Measurements from ENCODE around the gene NPY4R2.
"Not testable (repeated sequence)": the region's sequence is repeated elsewhere in the genome, so short reads cannot be mapped to it uniquely, and the experiment has no call there.

The NPY4R2 gene

DNA sequence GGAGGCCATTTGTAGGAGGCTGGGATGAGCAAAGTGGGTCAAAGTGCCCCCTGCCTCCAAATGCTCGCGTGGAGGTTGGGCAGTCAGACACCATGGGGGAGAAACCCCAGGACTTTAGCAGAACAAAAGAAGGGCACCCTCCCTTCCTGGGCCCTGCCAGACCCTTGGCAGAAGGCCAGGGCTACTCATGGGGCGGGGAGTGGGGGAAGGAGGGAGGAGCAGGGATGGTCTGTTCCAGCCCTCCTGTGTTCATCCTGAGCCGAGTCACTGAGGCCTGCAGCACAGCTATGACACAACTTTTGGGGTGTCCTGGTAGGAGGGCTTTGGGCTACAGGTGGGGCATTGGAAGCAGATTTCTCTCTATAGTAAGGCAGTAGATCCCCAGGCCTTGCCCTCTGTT lies 24.9 kb downstream of the NPY4R2 start:
- not testable (repeated sequence) for H3K36me3 Mint-ChIP-seq (ENCODE audit: insufficient read depth); H3K9me3 Mint-ChIP-seq; ATAC-seq (replicated peaks); H3K27me3 Mint-ChIP-seq; DNase-seq; H3K4me3 Mint-ChIP-seq; H3K4me1 Mint-ChIP-seq (ENCODE audit: low read depth in 2 of 2); H3K27ac Mint-ChIP-seq

DNA sequence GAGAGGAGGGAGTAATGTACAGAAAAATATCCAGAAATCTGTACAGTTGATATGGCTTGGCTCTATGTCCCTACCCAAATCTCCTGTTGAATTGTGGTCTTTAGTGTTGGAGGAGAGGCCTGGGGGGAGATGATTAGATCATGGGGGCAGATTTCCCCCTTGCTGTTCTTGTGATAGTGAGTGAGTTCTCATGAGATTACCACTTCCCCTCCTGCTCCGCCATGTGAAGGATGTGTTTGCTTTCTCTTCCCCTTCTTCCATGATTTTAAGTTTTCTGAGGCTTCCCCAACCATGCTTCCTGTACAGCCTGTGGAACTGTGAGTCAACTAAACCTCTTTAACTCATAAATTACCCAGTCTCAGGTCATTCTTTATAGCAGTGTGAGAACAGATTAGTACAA lies 29.0 kb downstream of the NPY4R2 start:
- not testable (repeated sequence) for H3K4me1 Mint-ChIP-seq (ENCODE audit: low read depth in 2 of 2); H3K36me3 Mint-ChIP-seq (ENCODE audit: insufficient read depth); ATAC-seq (replicated peaks); H3K9me3 Mint-ChIP-seq; H3K27ac Mint-ChIP-seq; H3K4me3 Mint-ChIP-seq; H3K27me3 Mint-ChIP-seq; DNase-seq

- not testable (repeated sequence) for H3K36me3 Mint-ChIP-seq (ENCODE audit: insufficient read depth); H3K27ac Mint-ChIP-seq; ATAC-seq (replicated peaks); H3K9me3 Mint-ChIP-seq; DNase-seq; H3K27me3 Mint-ChIP-seq; H3K4me3 Mint-ChIP-seq; H3K4me1 Mint-ChIP-seq (ENCODE audit: low read depth in 2 of 2)
These were observed 38.7 kb downstream of the NPY4R2 start for GRCh38 chr10:47957158-47957557.

DNA sequence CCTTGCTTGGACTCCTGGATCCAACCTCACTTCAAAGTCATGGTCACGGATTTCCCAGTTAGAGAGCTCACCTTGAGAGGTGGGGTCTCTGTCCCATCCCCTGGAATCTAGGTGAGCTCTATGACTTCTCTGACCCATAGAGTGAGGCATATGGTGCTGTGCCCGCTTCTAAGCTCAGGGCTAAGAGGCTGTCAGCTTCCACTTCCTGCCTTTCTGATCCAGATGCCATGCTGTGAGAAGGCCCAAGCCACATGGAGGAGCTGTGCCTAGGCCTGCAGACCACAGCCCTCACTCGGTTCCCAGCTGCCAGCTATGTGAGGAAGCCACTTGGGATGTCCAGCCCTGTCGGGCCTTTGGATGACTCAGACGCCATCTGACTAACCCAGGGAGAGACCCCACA lies 41.2 kb downstream of the NPY4R2 start:
- not testable (repeated sequence) for H3K9me3 Mint-ChIP-seq; H3K4me1 Mint-ChIP-seq (ENCODE audit: low read depth in 2 of 2); ATAC-seq (replicated peaks); H3K36me3 Mint-ChIP-seq (ENCODE audit: insufficient read depth); DNase-seq; H3K27ac Mint-ChIP-seq; H3K27me3 Mint-ChIP-seq; H3K4me3 Mint-ChIP-seq

DNA sequence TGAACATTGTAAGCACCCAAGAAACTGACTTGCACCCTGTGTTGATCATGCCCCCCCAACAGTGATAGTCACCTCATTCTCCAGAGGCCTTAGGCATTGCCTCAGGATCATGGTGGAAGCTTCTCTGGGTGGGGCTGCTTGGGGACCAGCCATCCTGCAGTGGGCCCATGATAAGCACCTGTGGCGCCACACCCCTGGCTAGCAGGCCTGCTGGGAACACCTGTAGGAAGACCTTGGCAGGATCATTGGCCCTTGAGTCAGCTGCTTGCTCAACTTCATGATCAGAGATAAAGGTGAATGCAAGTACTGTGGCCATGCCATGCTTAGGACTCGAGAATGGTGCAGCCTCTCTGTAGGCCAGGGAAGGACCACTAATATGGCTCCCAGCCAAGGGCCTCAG lies 42.2 kb downstream of the NPY4R2 start:
- H3K36me3 Mint-ChIP-seq (ENCODE audit: insufficient read depth), result not testable (repeated sequence)

DNA sequence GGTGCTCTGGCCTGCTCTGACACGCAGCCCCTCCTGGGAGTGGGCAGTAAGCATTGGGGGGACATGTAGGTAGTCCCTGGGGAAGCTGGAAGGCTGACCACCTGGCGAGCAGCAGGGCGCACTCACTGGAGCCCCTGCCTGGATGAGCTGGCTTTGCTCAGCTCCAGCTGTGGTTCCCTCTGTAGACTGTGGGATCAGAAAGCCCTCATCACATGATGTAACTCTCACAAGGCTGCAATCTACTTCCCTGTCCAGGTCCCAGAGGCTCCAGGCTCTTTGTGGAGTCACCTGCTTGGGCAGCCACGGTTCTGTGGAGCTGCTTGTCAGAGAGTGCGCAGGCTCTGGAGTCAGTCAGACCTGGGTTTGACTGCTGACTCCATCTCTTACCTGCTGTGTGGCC lies 44.3 kb downstream of the NPY4R2 start:
- not testable (repeated sequence) for H3K27me3 Mint-ChIP-seq; H3K9me3 Mint-ChIP-seq; H3K4me1 Mint-ChIP-seq (ENCODE audit: low read depth in 2 of 2); H3K4me3 Mint-ChIP-seq; H3K36me3 Mint-ChIP-seq (ENCODE audit: insufficient read depth); ATAC-seq (replicated peaks); H3K27ac Mint-ChIP-seq; DNase-seq

More for the DNA sequence above, 42.2 kb downstream of the NPY4R2 start:
- not testable (repeated sequence) for H3K9me3 Mint-ChIP-seq; ATAC-seq (replicated peaks); H3K4me3 Mint-ChIP-seq; H3K27ac Mint-ChIP-seq; H3K4me1 Mint-ChIP-seq (ENCODE audit: low read depth in 2 of 2); H3K27me3 Mint-ChIP-seq; DNase-seq

DNA sequence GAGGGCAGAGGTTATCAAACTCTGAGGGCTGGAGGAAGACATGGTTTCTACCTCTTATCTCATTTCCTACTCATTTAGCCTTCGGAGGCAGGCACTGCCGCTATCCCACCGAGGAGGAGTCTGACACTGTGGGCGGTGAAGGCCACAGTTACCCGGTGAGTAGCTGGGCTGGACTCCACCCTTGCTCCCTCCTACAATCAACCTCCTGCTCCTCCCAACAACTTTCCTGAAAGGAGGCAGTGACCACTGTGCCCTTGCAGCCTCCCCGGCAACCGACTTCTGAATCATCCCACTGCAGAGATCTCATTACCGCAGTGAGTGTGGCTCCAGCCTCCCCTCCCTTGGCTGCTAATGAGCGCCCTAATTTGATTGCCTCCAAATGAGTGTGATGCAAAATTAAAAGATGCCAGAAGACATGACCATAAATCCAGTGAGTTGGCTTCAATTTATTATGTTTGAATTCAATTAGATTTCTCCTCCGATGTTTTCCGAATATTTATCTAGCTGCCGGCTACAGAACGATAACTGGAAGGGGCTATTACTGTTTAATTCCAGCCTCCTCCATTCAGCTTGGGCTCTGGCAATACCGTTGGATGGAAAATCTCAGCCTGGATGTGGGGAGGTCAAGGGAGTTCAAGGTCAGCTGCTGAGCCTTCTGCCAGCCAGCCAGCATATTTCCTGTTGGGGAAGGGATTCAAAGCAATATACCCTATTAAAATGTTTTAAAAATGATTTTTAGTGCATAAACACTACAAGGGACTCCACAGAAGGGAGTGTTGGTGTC lies 46.0 kb downstream of the NPY4R2 start:
- H3K4me1 Mint-ChIP-seq (ENCODE audit: low read depth in 2 of 2); H3K9me3 Mint-ChIP-seq; H3K4me3 Mint-ChIP-seq; H3K27ac Mint-ChIP-seq; ATAC-seq (replicated peaks); DNase-seq; H3K36me3 Mint-ChIP-seq (ENCODE audit: insufficient read depth); H3K27me3 Mint-ChIP-seq: not testable (repeated sequence)

- H3K4me1 Mint-ChIP-seq (ENCODE audit: low read depth in 2 of 2); ATAC-seq (replicated peaks); H3K36me3 Mint-ChIP-seq (ENCODE audit: insufficient read depth); DNase-seq; H3K27me3 Mint-ChIP-seq; H3K9me3 Mint-ChIP-seq; H3K27ac Mint-ChIP-seq; H3K4me3 Mint-ChIP-seq: not testable (repeated sequence)
These were observed 50.5 kb downstream of the NPY4R2 start for GRCh38 chr10:47968988-47969387.

- not testable (repeated sequence) for H3K27me3 Mint-ChIP-seq; H3K36me3 Mint-ChIP-seq (ENCODE audit: insufficient read depth); H3K4me3 Mint-ChIP-seq; H3K4me1 Mint-ChIP-seq (ENCODE audit: low read depth in 2 of 2); H3K27ac Mint-ChIP-seq; H3K9me3 Mint-ChIP-seq; ATAC-seq (replicated peaks); DNase-seq
These were observed 51.6 kb downstream of the NPY4R2 start for GRCh38 chr10:47970047-47970446.

DNA sequence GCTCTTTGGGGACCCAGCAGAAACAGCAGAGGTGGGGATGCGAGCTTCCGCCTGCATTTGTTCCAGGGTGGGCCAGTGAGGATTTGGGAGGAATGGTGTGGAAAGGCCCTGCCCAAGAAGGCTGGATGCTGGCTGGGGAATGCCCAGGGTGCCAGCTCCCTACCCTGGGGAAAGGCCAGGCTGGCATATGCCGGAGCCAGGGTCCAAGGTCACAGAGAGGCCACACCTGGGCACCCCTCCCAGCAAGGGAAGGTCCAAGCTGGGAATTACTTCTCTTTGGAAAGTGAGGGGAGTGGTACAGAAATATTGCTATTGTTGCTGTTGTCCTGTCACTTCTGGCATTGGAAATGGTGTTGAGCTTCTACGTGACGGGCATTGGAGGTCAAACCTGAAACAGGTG lies 53.1 kb downstream of the NPY4R2 start:
- ATAC-seq (replicated peaks); DNase-seq; H3K27me3 Mint-ChIP-seq; H3K4me1 Mint-ChIP-seq (ENCODE audit: low read depth in 2 of 2); H3K4me3 Mint-ChIP-seq; H3K27ac Mint-ChIP-seq; H3K9me3 Mint-ChIP-seq; H3K36me3 Mint-ChIP-seq (ENCODE audit: insufficient read depth): not testable (repeated sequence)

DNA sequence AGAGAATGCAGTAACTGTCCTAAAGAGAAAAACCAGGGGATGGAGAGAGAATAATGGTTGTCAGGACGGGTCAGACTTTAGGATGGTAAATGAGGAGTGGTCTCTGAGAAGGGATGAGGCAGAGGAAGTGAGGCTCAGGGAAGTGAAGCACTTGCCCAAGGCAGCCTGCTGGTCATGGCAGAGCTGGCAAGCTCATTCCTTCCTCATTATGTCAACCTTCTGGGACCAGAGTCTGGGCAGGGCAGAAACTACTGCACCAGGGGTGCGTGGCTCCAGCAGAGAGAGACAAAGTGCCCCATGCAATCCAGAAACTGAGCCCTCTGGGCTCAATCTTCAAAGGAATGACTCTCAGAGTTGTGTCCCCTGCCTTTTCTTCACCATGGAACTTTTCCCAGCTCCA lies 53.6 kb downstream of the NPY4R2 start:
- H3K36me3 Mint-ChIP-seq (ENCODE audit: insufficient read depth); H3K27me3 Mint-ChIP-seq; H3K9me3 Mint-ChIP-seq; H3K4me1 Mint-ChIP-seq (ENCODE audit: low read depth in 2 of 2); ATAC-seq (replicated peaks); H3K27ac Mint-ChIP-seq; H3K4me3 Mint-ChIP-seq; DNase-seq: not testable (repeated sequence)
